K562 (cell line): ENCODE data around the gene IRAK4. TPM values are rescaled to one million over a fixed set of nuclear protein-coding genes. Genes with fewer than 3 reads are reported as not detected.

Experiments
- ARID3B ChIP-seq: fragments of 250-450 bp; sonication (Bioruptor Pico); IDR thresholded peaks from 2 replicates; pipeline ENCODE4 v1.4.0; 2020; ENCODE audit warnings: borderline replicate concordance
- BCLAF1 ChIP-seq, 2 experiments: fragments of 450-650 bp in 1 of 2; IDR thresholded peaks; 2 replicates each; pipeline ENCODE4 v1.6.1; 2011 to 2017; ENCODE audit warnings: low read depth in 2 of 2, antibody characterized with exemption in 1 of 2, borderline replicate concordance in 1 of 2, low read length in 1 of 2, mild to moderate bottlenecking in 1 of 2, mixed read lengths in 1 of 2; ENCODE audit not compliant: control insufficient read depth in 1 of 2
- CUX1 ChIP-seq: fragments of 200-800 bp; sonication (Bioruptor generic); IDR thresholded peaks from 2 replicates; pipeline ENCODE4 v1.6.1; 2016; ENCODE audit warnings: missing genetic modification characterization, missing compliant biosample characterization
- E2F1 ChIP-seq: sonication (generic); formaldehyde crosslinking; IDR thresholded peaks from 2 replicates; pipeline ENCODE4 v1.8.1; 2023; ENCODE audit warnings: mild to moderate bottlenecking, missing genetic modification reagents, moderate library complexity
- MAFF ChIP-seq: IDR thresholded peaks from 2 replicates; pipeline ENCODE4 v1.6.1; 2012; ENCODE audit warnings: low read length, improper control_type of control experiment
- MITF ChIP-seq: IDR thresholded peaks from 2 replicates; pipeline ENCODE4 v1.6.1; 2014; ENCODE audit warnings: antibody characterized with exemption
- NR0B1 ChIP-seq: fragments of 450-650 bp; IDR thresholded peaks from one replicate; pipeline ENCODE4 v1.6.1; 2018; ENCODE audit warnings: mild to moderate bottlenecking, moderate library complexity; ENCODE audit not compliant: partially characterized antibody
- ZNF121 ChIP-seq: sonication (generic); formaldehyde crosslinking; conservative IDR thresholded peaks from 2 replicates; pipeline ENCODE4 v1.8.0; 2022; ENCODE audit warnings: missing genetic modification reagents
- ZNF511 ChIP-seq: sonication (generic); formaldehyde crosslinking; IDR thresholded peaks from 2 replicates; pipeline ENCODE4 v1.8.0; 2022; ENCODE audit warnings: mild to moderate bottlenecking, missing genetic modification reagents
- polyA plus RNA-seq, 8 experiments: library from polyadenylated mRNA; depleted of rRNA in 4 of 8; stranded (reverse) in 5 of 8; unstranded in 3 of 8; fragments of >200 nt; fragmentation: Nextera tagmentation in 2 of 8; fragmentation: Illumina TruSeq in 1 of 8; extraction: Ambion mirVana in 2 of 8; extraction: Trizol in 1 of 8; gene quantifications; 2 replicates each; pipeline versions ENCODE4 v1.2.1 to v1.2.3, GENCODE V29; 2011 to 2014; ENCODE audit warnings: inconsistent platforms in 1 of 8, missing spikeins in 1 of 8
- total RNA-seq, 7 experiments: library from RNA; depleted of rRNA in 6 of 7; stranded (reverse); fragments of >200 nt in 6 of 7; fragmentation: Illumina TruSeq in 2 of 7; extraction: Trizol in 2 of 7; gene quantifications; 2 replicates each; pipeline versions ENCODE4 v1.2.1 to v1.2.3, GENCODE V29; 2011 to 2021; ENCODE audit warnings: low replicate concordance in 1 of 7

IRAK4 gene
- total and polyA plus RNA-seq, 9 of the 15 experiments (the other 6 are each of a cell fraction or from before 2014, with no cell fraction given) = 10.8 to 34.5 (median 16.0) TPM

- TF ChIP-seq NR0B1 = no peak
- no peak for TF ChIP-seq CUX1 (CRISPR knock-in tag)
- TF ChIP-seq MAFF = no peak
- no peak for TF ChIP-seq ZNF121
- no peak for TF ChIP-seq BCLAF1 (IDR thresholded peaks at IDR 0.05; ENCODE audit: borderline replicate concordance in 1 of 2, control insufficient read depth in 1 of 2, low read depth in 2 of 2, low read length in 1 of 2)
- no peak for TF ChIP-seq E2F1 (CRISPR knock-in tag)
- TF ChIP-seq MITF = no peak
- no peak for TF ChIP-seq ZNF511
- TF ChIP-seq ARID3B (CRISPR knock-in tag) = no peak
- TF ChIP-seq, all 486 proteins: peak for 0
These were observed 1.6 kb downstream of the IRAK4 start (continued) for GRCh38 chr12:43760396-43760795.
